ENCODE data around the gene CBX5.
"Not testable (repeated sequence)": the region's sequence is repeated elsewhere in the genome, so short reads cannot be mapped to it uniquely, and the experiment has no call there.

CBX5 gene

GRCh38 chr12:54230555-54230954, 49.4 kb downstream of the CBX5 start:
- no peak for TF ChIP-seq ZNF274 (IDR thresholded peaks at IDR 0.05; ENCODE audit: low read depth, low read length)
- no peak overlapping the region for H3K4me3 ChIP-seq (ENCODE audit: low read length)

- H3K4me3 ChIP-seq (ENCODE audit: low read length): no peak overlapping the region
- no peak for TF ChIP-seq ZNF274 (IDR thresholded peaks at IDR 0.05; ENCODE audit: low read depth, low read length)
Measured at GRCh38 chr12:54229624-54230212, 50.2 kb downstream of the CBX5 start.

DNA sequence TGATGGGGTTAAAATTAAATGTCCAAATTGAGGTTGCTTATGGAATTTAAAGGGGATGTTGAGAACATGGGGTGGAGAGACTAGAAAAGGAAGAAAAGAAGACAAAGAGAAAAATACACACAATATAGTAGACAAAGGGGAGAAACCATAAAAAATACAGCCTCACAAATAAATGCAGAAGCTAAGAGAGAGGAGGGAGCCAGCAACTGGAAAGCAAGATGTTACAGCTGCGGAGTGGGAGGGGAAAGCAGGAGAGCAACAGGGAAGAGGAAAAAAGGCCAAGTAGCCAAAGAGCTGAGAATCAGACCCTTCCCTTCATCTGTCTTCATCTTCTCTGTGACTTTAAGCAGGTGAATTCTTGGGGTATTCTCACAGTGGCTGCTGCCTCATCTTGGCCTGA, 51.5 kb downstream of the CBX5 start:
- H3K4me3 ChIP-seq (ENCODE audit: low read length): no peak overlapping the region
- no peak for TF ChIP-seq ZNF274 (IDR thresholded peaks at IDR 0.05; ENCODE audit: low read depth, low read length)

GRCh38 chr12:54227927-54228326, 52.0 kb downstream of the CBX5 start:
- H3K4me3 ChIP-seq (ENCODE audit: low read length): not testable (repeated sequence)

GRCh38 chr12:54227376-54227775, 52.5 kb downstream of the CBX5 start:
- TF ChIP-seq ZNF274 (IDR thresholded peaks at IDR 0.05; ENCODE audit: low read depth, low read length): no peak
- H3K4me3 ChIP-seq (ENCODE audit: low read length): no peak overlapping the region

DNA sequence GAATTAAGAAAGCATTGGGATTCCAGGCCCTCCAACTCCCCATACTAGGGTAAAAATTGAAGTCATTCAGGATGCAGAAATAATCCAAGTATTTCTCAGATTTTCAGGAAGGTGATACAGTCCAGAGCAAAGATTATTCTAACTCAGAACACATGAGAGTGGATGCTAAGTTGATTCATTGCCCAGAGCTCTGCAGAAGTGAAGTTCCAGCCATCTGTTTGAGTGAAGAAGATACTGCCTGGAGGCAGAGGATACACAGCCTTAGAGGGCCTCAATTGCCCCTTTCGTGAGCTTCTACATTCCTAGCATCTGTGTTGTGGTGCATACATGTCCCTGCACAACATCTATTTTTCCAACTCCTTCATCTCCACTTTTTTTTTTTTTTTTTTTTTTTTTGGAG, 54.3 kb downstream of the CBX5 start:
- no peak for TF ChIP-seq ZNF274 (IDR thresholded peaks at IDR 0.05; ENCODE audit: low read depth, low read length)
- H3K4me3 ChIP-seq (ENCODE audit: low read length): no peak overlapping the region

- no peak for TF ChIP-seq ZNF274 (IDR thresholded peaks at IDR 0.05; ENCODE audit: low read depth, low read length)
Measured at GRCh38 chr12:54222609-54223008, 57.3 kb downstream of the CBX5 start.

GRCh38 chr12:54221402-54221984, 58.4 kb downstream of the CBX5 start:
- TF ChIP-seq ZNF274 (IDR thresholded peaks at IDR 0.05; ENCODE audit: low read depth, low read length): no peak
- H3K4me3 ChIP-seq (ENCODE audit: low read length): no peak overlapping the region

More at GRCh38 chr12:54222609-54223008, 57.3 kb downstream of the CBX5 start:
- no peak overlapping the region for H3K4me3 ChIP-seq (ENCODE audit: low read length)

- no peak for TF ChIP-seq ZNF274 (IDR thresholded peaks at IDR 0.05; ENCODE audit: low read depth, low read length)
Measured at GRCh38 chr12:54220567-54220966, 59.4 kb downstream of the CBX5 start.

GRCh38 chr12:54220092-54220557, 59.8 kb downstream of the CBX5 start:
- no peak overlapping the region for H3K4me3 ChIP-seq (ENCODE audit: low read length)
- no peak for TF ChIP-seq ZNF274 (IDR thresholded peaks at IDR 0.05; ENCODE audit: low read depth, low read length)

More at GRCh38 chr12:54220567-54220966, 59.4 kb downstream of the CBX5 start:
- no peak overlapping the region for H3K4me3 ChIP-seq (ENCODE audit: low read length)

DNA sequence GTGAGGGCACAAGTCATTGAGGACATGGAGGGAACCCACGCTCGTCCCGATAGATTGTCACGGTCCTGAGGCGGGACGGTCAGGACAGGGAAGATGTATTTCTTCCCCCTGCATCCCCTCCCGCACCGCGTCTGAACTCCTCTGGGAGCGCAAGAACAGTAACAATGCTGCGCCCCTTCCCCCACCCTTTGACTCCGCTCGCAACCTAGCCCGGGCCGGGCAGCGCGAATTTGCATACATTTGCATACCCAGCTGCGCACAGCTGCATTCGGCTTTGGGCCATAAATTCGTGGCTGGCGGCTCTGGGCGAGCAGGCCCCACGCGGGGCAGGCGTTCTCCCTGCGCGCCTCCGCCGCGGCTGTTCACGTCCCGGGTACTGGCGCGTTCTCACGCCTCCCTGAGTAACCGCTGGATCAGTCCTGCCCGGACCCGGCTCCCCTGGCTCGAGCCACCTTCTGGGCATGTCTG, 62.1 kb downstream of the CBX5 start:
- peak overlapping the region; percentile 11; the same call in 1 of the 2 replicates for H3K4me3 ChIP-seq (ENCODE audit: low read length)
- TF ChIP-seq ZNF274 (IDR thresholded peaks at IDR 0.05; ENCODE audit: low read depth, low read length): no peak

DNA sequence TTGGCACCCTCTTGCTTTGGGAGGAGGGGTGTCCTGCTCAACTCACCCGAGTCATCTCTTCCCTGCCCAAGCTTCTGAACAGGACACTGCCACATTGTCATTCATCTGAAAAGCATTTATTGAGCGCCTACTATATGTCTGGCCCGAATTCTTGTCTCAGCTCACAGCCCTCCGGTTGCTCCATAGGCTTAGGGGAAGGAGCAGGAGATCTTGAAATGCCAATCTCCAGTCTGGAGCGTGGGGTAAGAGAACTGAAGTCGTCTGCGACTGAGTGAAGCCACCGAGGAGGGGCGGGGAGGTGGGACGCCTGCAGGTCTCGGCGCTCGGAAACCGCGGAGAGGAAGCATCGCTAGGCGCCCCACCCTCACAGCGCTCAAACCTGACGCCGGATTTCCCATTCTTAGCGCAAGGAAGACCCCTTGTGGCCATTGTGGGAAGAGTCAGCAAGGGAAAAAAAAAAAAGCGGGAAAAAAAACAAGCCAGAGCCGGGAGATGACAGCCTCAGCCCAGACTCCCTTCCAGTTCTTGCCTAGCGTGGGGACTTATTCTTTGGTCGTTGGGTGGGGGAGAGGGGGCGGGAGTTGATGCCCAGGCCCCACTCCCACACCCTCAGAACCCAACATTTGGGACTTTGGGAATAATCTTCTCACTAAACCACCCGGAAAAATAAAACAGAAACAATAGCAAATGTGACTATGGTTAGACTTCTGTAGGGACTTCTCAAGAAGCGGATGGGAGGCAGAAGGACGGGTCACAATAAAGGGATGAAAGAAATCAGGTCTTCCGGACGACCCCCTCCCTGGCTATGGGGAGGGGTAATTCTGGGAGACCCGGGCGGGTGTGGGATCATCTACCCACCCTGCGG, 62.9 kb downstream of the CBX5 start:
- no peak for TF ChIP-seq ZNF274 (IDR thresholded peaks at IDR 0.05; ENCODE audit: low read depth, low read length)
- H3K4me3 ChIP-seq (ENCODE audit: low read length): peak overlapping the region; percentile 38; the same call in 1 of the 2 replicates

DNA sequence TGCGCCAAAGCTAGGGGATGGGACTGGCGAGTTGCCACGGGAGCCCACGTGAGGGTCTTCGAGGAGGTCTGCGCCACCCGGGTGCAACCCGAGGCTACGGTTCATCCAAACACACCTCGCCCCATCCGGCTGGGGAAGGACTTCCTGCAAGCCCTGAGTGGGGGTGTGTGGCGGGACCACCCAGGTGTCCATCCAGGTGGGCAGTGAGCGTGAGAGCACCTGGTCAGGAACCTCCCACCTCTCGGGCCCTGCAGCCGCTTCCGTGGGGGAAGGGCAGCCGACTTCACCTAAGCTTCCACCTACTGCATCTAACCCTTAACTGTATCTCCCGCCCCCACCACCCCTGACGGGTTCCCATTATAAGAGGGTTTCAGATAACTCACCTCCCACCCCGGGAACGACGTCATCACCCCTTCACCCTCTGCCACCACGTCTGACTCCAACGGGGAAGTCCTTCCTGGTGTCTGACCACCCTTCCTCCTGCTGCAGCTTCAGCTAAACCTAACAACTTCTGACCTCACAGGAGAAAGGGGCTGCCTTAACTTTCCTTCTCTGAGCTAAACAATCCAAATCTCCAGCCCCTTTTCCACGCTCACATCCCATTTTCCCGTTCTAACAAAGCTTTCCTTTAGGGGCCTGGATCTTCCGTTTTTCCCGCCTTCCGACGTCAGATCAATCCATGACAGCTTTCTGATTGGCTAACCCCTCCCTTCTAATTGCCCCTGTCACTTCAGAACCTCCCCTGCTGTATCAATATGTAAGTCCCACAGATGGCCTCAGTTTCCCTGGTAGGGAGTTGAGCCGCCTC, 63.7 kb downstream of the CBX5 start:
- no peak for TF ChIP-seq ZNF274 (IDR thresholded peaks at IDR 0.05; ENCODE audit: low read depth, low read length)
- peak overlapping the region; percentile 38; the same call in 1 of the 2 replicates for H3K4me3 ChIP-seq (ENCODE audit: low read length)

All from GM08714 (cell line).